Calu3 (cell line): ENCODE measurements around the gene HNRNPU. TPM values are rescaled to one million over a fixed set of nuclear protein-coding genes. Genes with fewer than 3 reads are reported as not detected.

Experiments
- BruUV-seq: library from RNA; stranded (reverse); fragments of 400-500 nt; replicated peaks from 2 replicates; lab custom pipeline; 2021; lab: Mats Ljungman, UMichigan
- CTCF ChIA-PET: fragments of 300-600 bp; sonication (Branson Sonifier 250); formaldehyde crosslinking; loops from one replicate; lab custom pipeline; 2022; ENCODE audit warnings: antibody characterized with exemption; lab: Charles Lee
- DNase-seq: peaks from one replicate; pipeline ENCODE4 v3.0.0; 2022
- H3K27ac Mint-ChIP-seq: one replicate; pipeline ENCODE4 v1.8.0; 2022; ENCODE audit warnings: mixed read lengths; ENCODE audit not compliant: unreplicated experiment
- H3K27me3 Mint-ChIP-seq: one replicate; pipeline ENCODE4 v1.8.0; 2022; ENCODE audit warnings: mixed read lengths; ENCODE audit not compliant: unreplicated experiment
- H3K36me3 Mint-ChIP-seq: one replicate; pipeline ENCODE4 v1.8.0; 2022; ENCODE audit warnings: mild to moderate bottlenecking, moderate library complexity, mixed read lengths; ENCODE audit not compliant: insufficient read depth, unreplicated experiment
- H3K4me1 Mint-ChIP-seq: one replicate; pipeline ENCODE4 v1.8.0; 2022; ENCODE audit warnings: mild to moderate bottlenecking, low read depth, mixed read lengths; ENCODE audit not compliant: unreplicated experiment
- H3K4me3 Mint-ChIP-seq: one replicate; pipeline ENCODE4 v1.8.0; 2022; ENCODE audit warnings: mild to moderate bottlenecking, low read depth, moderate library complexity, mixed read lengths; ENCODE audit not compliant: unreplicated experiment
- H3K9me3 Mint-ChIP-seq: one replicate; pipeline ENCODE4 v1.8.0; 2022; ENCODE audit warnings: low read depth, mixed read lengths; ENCODE audit not compliant: unreplicated experiment
- intact Hi-C: fragments of 100-400 bp; cut with micrococcal nuclease; formaldehyde crosslinking; loops from one replicate; pipeline ENCODE4 v1.10.0; 2022; ENCODE audit not compliant: unreplicated experiment
- total RNA-seq: library from RNA; stranded (reverse); gene quantifications from 2 replicates; pipeline ENCODE4 v1.2.3, GENCODE V29; 2022
- TF ChIP-seq, protein P1 (sequence below): fragments of 200-600 bp; IDR thresholded peaks from one replicate; pipeline ENCODE4 v1.8.0; 2022; ENCODE audit warnings: antibody characterized with exemption; ENCODE audit not compliant: unreplicated experiment

The HNRNPU gene
- total RNA-seq, 1 experiment from 2014 or later, result 453 TPM

- TF ChIP-seq, protein P1, sequence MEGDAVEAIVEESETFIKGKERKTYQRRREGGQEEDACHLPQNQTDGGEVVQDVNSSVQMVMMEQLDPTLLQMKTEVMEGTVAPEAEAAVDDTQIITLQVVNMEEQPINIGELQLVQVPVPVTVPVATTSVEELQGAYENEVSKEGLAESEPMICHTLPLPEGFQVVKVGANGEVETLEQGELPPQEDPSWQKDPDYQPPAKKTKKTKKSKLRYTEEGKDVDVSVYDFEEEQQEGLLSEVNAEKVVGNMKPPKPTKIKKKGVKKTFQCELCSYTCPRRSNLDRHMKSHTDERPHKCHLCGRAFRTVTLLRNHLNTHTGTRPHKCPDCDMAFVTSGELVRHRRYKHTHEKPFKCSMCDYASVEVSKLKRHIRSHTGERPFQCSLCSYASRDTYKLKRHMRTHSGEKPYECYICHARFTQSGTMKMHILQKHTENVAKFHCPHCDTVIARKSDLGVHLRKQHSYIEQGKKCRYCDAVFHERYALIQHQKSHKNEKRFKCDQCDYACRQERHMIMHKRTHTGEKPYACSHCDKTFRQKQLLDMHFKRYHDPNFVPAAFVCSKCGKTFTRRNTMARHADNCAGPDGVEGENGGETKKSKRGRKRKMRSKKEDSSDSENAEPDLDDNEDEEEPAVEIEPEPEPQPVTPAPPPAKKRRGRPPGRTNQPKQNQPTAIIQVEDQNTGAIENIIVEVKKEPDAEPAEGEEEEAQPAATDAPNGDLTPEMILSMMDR, result no peak
- H3K9me3 Mint-ChIP-seq, result no peaks in the 10 kb centered on the region
- H3K36me3 Mint-ChIP-seq, result peaks cover 82% of the 10 kb centered on the region
- CTCF ChIA-PET, result interaction anchor here (0.7 to 2.4 kb wide), 7 partner anchors 9 to 181 kb away, joined by 4 to 13 read pairs (median 6); partner anchors contain the start of gene COX20
- BruUV-seq, result no TSS peak
- no peak for DNase-seq
- peak overlapping the region; percentile 89 for H3K27ac Mint-ChIP-seq
- peaks cover 39% of the 10 kb centered on the region for H3K4me1 Mint-ChIP-seq
- peak overlapping the region; percentile 89 for H3K4me3 Mint-ChIP-seq
- intact Hi-C loops, result no loop called here
- no peaks in the 10 kb centered on the region for H3K27me3 Mint-ChIP-seq
Observed at GRCh38 chr1:244862354-244862698, 2.0 kb downstream of the HNRNPU start.

DNA sequence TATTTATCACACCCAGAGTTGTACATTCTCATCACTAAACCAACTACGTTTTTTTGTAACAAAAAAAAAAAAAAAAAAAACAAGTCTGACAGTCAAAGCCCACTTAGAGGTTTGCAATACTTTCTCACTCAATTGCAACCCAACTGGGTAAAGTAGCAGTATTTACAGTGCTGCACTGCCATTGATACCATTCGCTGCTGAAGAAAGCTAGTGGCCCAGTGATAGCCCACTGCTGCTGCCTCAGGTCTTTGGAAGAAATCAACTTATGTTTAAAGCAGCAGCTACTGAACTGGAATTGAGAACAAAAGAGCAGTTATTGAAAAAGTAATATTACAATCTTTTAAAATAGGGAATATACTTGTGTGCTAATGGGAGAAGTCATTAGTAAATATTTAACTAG is 2.7 kb downstream of the HNRNPU start:
- TSS peak; percentile 32 for BruUV-seq
- peak overlapping the region; percentile 89 for H3K4me3 Mint-ChIP-seq
- intact Hi-C loops, result loop anchor here (2.0 kb wide), 1 partner anchor 25 kb away; no protein-coding TSS in a partner anchor
- H3K36me3 Mint-ChIP-seq, result peaks cover 89% of the 10 kb centered on the region
- no peaks in the 10 kb centered on the region for H3K9me3 Mint-ChIP-seq
- H3K27me3 Mint-ChIP-seq, result no peaks in the 10 kb centered on the region
- peaks cover 40% of the 10 kb centered on the region for H3K4me1 Mint-ChIP-seq
- TF ChIP-seq, protein P1, result no peak
- DNase-seq, result no peak
- CTCF ChIA-PET, result interaction anchor here (0.7 to 2.4 kb wide), 8 partner anchors 8 to 181 kb away, joined by 4 to 13 read pairs (median 6); partner anchors contain the start of gene COX20
- peak overlapping the region; percentile 89 for H3K27ac Mint-ChIP-seq

DNA sequence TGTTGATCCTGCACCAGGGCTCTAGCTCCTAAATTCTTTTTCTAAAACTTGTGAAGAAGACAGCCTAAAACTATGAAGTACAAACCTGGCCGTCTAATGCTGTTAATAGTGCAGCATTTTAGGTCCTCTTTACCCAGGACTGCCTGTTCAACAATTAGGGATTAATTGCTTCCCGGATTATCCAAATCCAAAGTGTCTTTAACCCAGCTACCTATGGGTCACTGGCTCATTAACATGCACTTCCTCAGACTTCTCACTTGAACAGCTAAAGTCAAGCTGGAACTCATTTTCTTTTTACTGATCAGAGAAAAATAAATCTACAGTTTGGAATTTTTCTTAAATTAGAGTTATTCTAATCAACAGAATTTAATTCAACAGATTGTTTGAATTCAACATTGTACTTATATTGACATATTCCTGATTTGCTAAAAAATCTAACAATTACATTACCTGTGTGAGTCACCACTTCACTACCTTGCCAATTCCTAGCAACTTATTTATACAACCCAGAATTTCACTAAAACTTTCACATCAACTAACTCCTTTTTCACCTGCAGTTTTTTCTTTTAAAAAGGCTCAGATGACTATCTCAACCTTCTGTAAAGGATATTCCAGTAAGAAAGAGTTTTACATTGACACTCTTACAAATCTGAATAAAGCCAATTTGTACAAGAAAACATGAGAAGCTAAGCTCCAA is 3.3 kb downstream of the HNRNPU start:
- BruUV-seq, result no TSS peak
- Mint-ChIP-seq H3K27ac (peak overlapping the region; percentile 89), H3K4me3 (peak overlapping the region; percentile 89), H3K27me3 (no peaks in the 10 kb centered on the region), H3K9me3 (no peaks in the 10 kb centered on the region), H3K4me1 (peaks cover 46% of the 10 kb centered on the region), H3K36me3 (peaks cover 95% of the 10 kb centered on the region)
- CTCF ChIA-PET, result interaction anchor here (1.4 to 2.4 kb wide), 5 partner anchors 8 to 110 kb away, joined by 5 to 13 read pairs (median 6); partner anchors contain the start of gene COX20
- DNase-seq, result no peak
- intact Hi-C loops, result loop anchor here (2.0 kb wide), 1 partner anchor 24 kb away; no protein-coding TSS in a partner anchor
- TF ChIP-seq, protein P1, result no peak

GRCh38 chr1:244860078-244860477 is 4.3 kb downstream of the HNRNPU start:
- CTCF ChIA-PET, result interaction anchor here (2.0 kb wide), 1 partner anchor 19 kb away, joined by 6 read pairs; no protein-coding TSS in a partner anchor
- TF ChIP-seq, protein P1, result no peak
- H3K4me3 Mint-ChIP-seq, result peak overlapping the region; percentile 89
- no peaks in the 10 kb centered on the region for H3K9me3 Mint-ChIP-seq
- no peak for DNase-seq
- H3K4me1 Mint-ChIP-seq, result peaks cover 51% of the 10 kb centered on the region
- intact Hi-C loops, result loop anchor here (2.0 kb wide), 1 partner anchor 23 kb away; no protein-coding TSS in a partner anchor
- H3K36me3 Mint-ChIP-seq, result peaks cover 100% of the 10 kb centered on the region
- H3K27me3 Mint-ChIP-seq, result no peaks in the 10 kb centered on the region
- H3K27ac Mint-ChIP-seq, result peak overlapping the region; percentile 59
- BruUV-seq, result no TSS peak
